Activated naive CD4-positive, alpha-beta T cell treated with anti-CD3 and anti-CD28 coated beads, Interleukin-2, amount 10 ng/mL, durations not matched to agents 7 days and 5 days (primary cell): ENCODE results near the gene MED27.
"Not testable (repeated sequence)": the region's sequence is repeated elsewhere in the genome, so short reads cannot be mapped to it uniquely, and the experiment has no call there.

Experiments used
- CTCF ChIA-PET: fragments of 350-600 bp; sonication (Branson Sonifier 250); formaldehyde crosslinking; loops from one replicate; lab custom pipeline; 2021; ENCODE audit warnings: antibody characterized with exemption; lab: Charles Lee
- DNase-seq: peaks from one replicate; pipeline ENCODE4 v3.0.0-alpha.2; 2020
- H3K27ac Mint-ChIP-seq: one replicate; pipeline ENCODE4 v1.8.0; 2021; ENCODE audit warnings: mild to moderate bottlenecking, moderate library complexity, mixed read lengths
- H3K27me3 Mint-ChIP-seq: one replicate; pipeline ENCODE4 v1.8.0; 2021; ENCODE audit warnings: mild to moderate bottlenecking, mixed read lengths
- H3K36me3 Mint-ChIP-seq: one replicate; pipeline ENCODE4 v1.8.0; 2021; ENCODE audit warnings: mixed read lengths
- H3K4me1 Mint-ChIP-seq: one replicate; pipeline ENCODE4 v1.8.0; 2021; ENCODE audit warnings: mixed read lengths
- H3K4me3 Mint-ChIP-seq: one replicate; pipeline ENCODE4 v1.8.0; 2021; ENCODE audit warnings: mild to moderate bottlenecking, moderate library complexity, mixed read lengths
- H3K9me3 Mint-ChIP-seq: one replicate; pipeline ENCODE4 v1.8.0; 2021; ENCODE audit warnings: mixed read lengths

MED27 gene

DNA sequence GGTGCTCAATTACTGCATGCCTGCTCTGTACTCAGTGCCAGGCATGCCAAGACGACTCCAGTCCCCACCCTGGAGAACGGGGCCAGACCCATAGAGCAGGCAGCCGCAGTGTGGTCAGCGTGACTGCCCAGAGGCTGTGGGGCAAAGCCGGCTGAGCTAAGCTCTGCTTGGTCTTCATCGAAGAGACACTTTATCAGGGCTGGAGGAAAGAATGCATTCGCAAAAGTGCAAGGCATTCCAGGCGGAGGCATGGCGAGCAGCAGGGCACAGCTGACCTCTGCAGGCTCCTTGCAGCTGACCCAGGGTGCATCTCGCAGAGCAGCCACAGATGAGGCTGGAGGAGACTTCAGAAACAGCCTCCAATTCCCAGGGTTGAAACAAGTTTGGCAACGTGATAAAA lies 13.6 kb downstream of the MED27 start:
- Mint-ChIP-seq H3K27ac (no peak overlapping the region), H3K36me3 (peaks cover 9% of the 10 kb centered on the region), H3K27me3 (no peaks in the 10 kb centered on the region), H3K9me3 (no peaks in the 10 kb centered on the region), H3K4me3 (no peak overlapping the region), H3K4me1 (peaks cover 7% of the 10 kb centered on the region)
- CTCF ChIA-PET = no interaction called here
- DNase-seq = no peak

DNA sequence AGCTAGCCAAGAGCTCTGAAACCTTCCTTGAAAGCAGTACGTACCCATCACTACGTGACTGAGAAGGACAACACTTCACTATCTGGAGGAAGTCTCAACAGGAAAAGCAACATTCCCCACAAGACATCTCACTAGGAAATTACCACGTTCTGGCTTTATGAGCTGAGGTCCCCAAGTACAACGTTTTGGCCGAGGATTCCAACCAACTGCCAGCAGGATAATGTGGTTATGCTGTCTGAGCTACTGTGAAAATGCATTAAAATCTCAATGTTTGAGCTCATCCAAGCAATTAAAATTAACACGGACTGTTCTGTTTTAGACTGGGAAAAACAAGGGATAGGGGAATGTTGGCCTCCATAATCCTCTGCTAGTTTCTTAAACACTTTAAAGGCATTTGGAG lies 16.4 kb downstream of the MED27 start:
- H3K27me3 Mint-ChIP-seq = no peaks in the 10 kb centered on the region

GRCh38 chr9:132062806-132063205 lies 16.9 kb downstream of the MED27 start:
- peaks cover 21% of the 10 kb centered on the region for H3K36me3 Mint-ChIP-seq
- no peak for DNase-seq
- H3K4me3 Mint-ChIP-seq = no peak overlapping the region
- H3K9me3 Mint-ChIP-seq = peaks cover 12% of the 10 kb centered on the region
- no peaks in the 10 kb centered on the region for H3K27me3 Mint-ChIP-seq
- CTCF ChIA-PET = no interaction called here
- H3K27ac Mint-ChIP-seq = no peak overlapping the region
- H3K4me1 Mint-ChIP-seq = no peaks in the 10 kb centered on the region

More for the DNA sequence above, 16.4 kb downstream of the MED27 start:
- Mint-ChIP-seq H3K9me3 (peaks cover 9% of the 10 kb centered on the region), H3K36me3 (peaks cover 18% of the 10 kb centered on the region), H3K27ac (no peak overlapping the region), H3K4me1 (peaks cover 1% of the 10 kb centered on the region), H3K4me3 (no peak overlapping the region)
- no peak for DNase-seq
- CTCF ChIA-PET = no interaction called here

GRCh38 chr9:132061526-132061925 lies 18.1 kb downstream of the MED27 start:
- Mint-ChIP-seq H3K9me3 (peaks cover 12% of the 10 kb centered on the region), H3K4me1 (no peaks in the 10 kb centered on the region), H3K4me3 (no peak overlapping the region), H3K27ac (no peak overlapping the region), H3K36me3 (peaks cover 21% of the 10 kb centered on the region), H3K27me3 (no peaks in the 10 kb centered on the region)
- CTCF ChIA-PET = interaction anchor here (1.1 kb wide), 2 partner anchors 9 to 207 kb away, joined by 3 read pairs; no protein-coding TSS in a partner anchor
- DNase-seq = no peak

DNA sequence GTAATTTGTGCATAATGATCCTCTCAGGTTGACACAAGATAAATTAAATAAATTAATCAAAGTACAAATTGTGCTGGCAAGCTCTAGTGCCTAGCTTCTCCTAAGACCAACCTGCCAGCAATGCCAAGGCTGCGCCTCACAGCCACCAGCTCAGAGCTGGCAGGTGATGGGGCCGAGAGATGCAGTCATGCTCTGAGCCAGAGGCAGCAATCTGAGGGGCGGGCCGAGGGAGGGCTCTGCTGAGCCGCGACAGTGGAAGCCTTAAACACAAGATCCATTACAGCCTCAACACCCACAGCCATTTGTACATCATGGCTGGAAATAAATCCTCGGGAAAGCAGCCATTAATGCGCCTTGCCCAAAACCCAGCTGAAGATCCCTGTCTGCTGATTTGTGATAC lies 20.3 kb downstream of the MED27 start:
- CTCF ChIA-PET = no interaction called here

GRCh38 chr9:132058226-132058625 lies 21.4 kb downstream of the MED27 start:
- peaks cover 20% of the 10 kb centered on the region for H3K36me3 Mint-ChIP-seq
- not testable (repeated sequence) for H3K4me3 Mint-ChIP-seq, DNase-seq, H3K27ac Mint-ChIP-seq, H3K27me3 Mint-ChIP-seq, H3K4me1 Mint-ChIP-seq
- CTCF ChIA-PET = interaction anchor here (0.6 kb wide), 1 partner anchor 78 kb away, joined by 3 read pairs; no protein-coding TSS in a partner anchor
- peaks cover 12% of the 10 kb centered on the region for H3K9me3 Mint-ChIP-seq

More for the DNA sequence above, 20.3 kb downstream of the MED27 start:
- Mint-ChIP-seq H3K4me1 (no peaks in the 10 kb centered on the region), H3K27ac (no peak overlapping the region), H3K9me3 (peaks cover 12% of the 10 kb centered on the region), H3K4me3 (no peak overlapping the region), H3K36me3 (peaks cover 20% of the 10 kb centered on the region), H3K27me3 (no peaks in the 10 kb centered on the region)
- DNase-seq = no peak

DNA sequence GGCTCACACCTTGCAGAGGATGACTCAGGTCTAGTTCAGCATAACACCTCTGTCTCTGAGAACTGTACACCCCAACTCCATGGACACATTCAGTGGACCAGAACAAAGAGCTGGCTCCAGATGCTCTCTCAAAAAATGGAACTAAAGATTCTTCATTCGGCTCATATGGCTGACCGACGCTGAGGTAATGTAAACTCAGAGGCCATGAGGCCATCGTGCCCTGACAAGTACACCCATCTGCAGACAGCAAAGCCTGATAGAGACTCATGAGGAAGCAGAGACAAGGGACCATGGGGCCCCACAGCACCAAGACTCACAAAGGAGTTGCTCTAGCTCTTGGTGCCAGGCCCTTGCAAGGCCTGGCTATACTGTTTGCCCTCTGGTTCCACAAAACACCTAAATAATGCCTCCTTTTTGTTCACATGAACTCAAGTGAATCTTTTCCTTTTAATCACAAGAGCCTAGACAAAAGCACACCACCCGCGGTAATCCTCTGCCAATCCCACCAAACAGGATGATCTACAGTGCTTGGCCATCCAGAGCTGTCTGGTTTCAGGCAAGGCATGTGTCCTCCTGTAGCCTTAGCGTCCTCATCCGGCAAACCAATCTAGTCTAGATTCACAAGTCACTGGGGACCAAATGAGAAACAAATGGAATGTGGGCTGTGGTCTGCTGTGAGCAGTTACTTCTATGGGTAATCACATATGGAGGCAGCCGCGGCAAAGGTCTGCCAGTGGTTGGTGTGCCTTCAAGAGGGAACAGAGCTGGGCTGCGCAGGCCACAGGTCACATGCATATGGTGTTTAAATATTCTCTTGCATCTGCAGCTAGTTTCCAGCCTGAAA lies 22.7 kb downstream of the MED27 start:
- Mint-ChIP-seq H3K4me1 (no peaks in the 10 kb centered on the region), H3K27me3 (no peaks in the 10 kb centered on the region), H3K9me3 (peaks cover 12% of the 10 kb centered on the region), H3K4me3 (no peak overlapping the region), H3K27ac (no peak overlapping the region), H3K36me3 (peaks cover 20% of the 10 kb centered on the region)
- CTCF ChIA-PET = no interaction called here
- DNase-seq = no peak

DNA sequence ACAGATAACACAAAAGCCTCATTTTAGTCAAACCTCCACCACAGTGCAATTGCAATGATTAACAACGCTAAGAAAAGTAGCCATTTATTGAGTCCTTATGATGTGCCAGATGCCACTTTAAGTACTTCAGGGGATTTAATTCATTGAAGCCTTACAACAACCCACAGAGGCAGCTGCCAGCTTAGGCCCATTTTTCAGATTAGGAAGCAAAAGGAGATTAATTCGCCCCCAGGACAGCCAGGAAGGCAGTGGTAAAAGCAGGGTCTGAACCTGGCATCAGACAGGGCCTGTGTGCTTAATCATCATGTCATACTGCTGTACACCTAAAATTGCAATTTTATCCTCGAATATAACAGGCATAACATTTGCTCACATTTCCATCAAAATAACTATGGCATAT lies 23.9 kb downstream of the MED27 start:
- Mint-ChIP-seq H3K9me3 (peaks cover 12% of the 10 kb centered on the region), H3K27ac (no peak overlapping the region), H3K27me3 (no peaks in the 10 kb centered on the region), H3K4me1 (no peaks in the 10 kb centered on the region), H3K4me3 (no peak overlapping the region), H3K36me3 (peaks cover 20% of the 10 kb centered on the region)
- DNase-seq = no peak
- CTCF ChIA-PET = no interaction called here

DNA sequence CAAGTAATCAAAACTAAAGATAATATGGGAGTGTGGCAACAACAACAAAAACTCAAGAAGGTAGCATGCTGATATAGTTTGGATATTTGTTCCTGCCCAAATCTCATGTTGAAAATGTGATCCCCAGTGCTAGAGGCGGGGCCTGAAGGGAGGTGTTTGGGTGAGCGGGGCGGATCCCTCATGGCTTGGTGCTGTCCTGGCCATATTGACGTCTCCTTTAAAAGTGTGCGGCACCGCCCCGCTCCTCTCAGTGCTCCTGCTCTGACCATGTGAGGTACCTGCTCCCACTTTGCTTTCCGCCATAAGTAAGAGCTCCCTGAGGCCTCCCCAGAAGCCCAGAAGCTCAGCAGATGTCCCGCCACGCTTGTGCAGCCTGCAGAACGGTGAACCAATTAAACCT lies 25.6 kb downstream of the MED27 start:
- Mint-ChIP-seq H3K4me1 (no peaks in the 10 kb centered on the region), H3K36me3 (peaks cover 12% of the 10 kb centered on the region), H3K27me3 (no peaks in the 10 kb centered on the region), H3K27ac (no peak overlapping the region), H3K9me3 (peaks cover 11% of the 10 kb centered on the region), H3K4me3 (no peak overlapping the region)
- CTCF ChIA-PET = no interaction called here
- no peak for DNase-seq

- DNase-seq = no peak
- H3K4me3 Mint-ChIP-seq = no peak overlapping the region
- no peaks in the 10 kb centered on the region for H3K27me3 Mint-ChIP-seq
- peaks cover 1% of the 10 kb centered on the region for H3K36me3 Mint-ChIP-seq
- CTCF ChIA-PET = no interaction called here
- no peaks in the 10 kb centered on the region for H3K9me3 Mint-ChIP-seq
- no peaks in the 10 kb centered on the region for H3K4me1 Mint-ChIP-seq
- no peak overlapping the region for H3K27ac Mint-ChIP-seq
Measured at GRCh38 chr9:132049900-132050299, 29.8 kb downstream of the MED27 start.

- H3K27me3 Mint-ChIP-seq = no peaks in the 10 kb centered on the region
- no peak overlapping the region for H3K4me3 Mint-ChIP-seq
- no peaks in the 10 kb centered on the region for H3K9me3 Mint-ChIP-seq
- H3K27ac Mint-ChIP-seq = no peak overlapping the region
- CTCF ChIA-PET = no interaction called here
- DNase-seq = no peak
- H3K36me3 Mint-ChIP-seq = peaks cover 1% of the 10 kb centered on the region
- no peaks in the 10 kb centered on the region for H3K4me1 Mint-ChIP-seq
Measured at GRCh38 chr9:132049323-132049882, 30.3 kb downstream of the MED27 start.

- Mint-ChIP-seq H3K36me3 (peaks cover 1% of the 10 kb centered on the region), H3K27ac (no peak overlapping the region), H3K9me3 (no peaks in the 10 kb centered on the region), H3K4me1 (no peaks in the 10 kb centered on the region), H3K4me3 (no peak overlapping the region), H3K27me3 (no peaks in the 10 kb centered on the region)
- CTCF ChIA-PET = no interaction called here
- no peak for DNase-seq
Measured at GRCh38 chr9:132048201-132048600, 31.5 kb downstream of the MED27 start.

DNA sequence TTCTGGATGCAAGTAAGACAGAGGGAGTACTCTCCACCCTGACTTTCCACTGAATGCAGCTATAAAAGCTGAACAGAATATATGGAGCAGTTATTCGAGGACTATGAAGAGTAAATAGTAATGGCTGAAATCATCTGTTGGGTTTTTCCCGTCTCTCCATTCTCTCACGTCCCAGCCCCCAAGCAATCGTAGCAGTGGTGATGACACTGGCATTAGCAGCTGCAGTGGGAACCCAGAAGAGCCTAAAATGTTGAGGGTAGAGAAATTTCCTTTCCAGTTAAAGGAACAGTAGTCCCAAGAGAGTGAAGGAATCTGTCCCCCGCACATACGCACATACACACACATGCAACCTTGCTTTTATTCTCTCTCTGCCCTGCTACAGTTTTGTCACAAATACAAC lies 33.2 kb downstream of the MED27 start:
- H3K27ac Mint-ChIP-seq = no peak overlapping the region
- no peaks in the 10 kb centered on the region for H3K9me3 Mint-ChIP-seq
- no peaks in the 10 kb centered on the region for H3K4me1 Mint-ChIP-seq
- H3K4me3 Mint-ChIP-seq = no peak overlapping the region
- no peak for DNase-seq
- no peaks in the 10 kb centered on the region for H3K27me3 Mint-ChIP-seq
- CTCF ChIA-PET = no interaction called here
- H3K36me3 Mint-ChIP-seq = peaks cover 1% of the 10 kb centered on the region

GRCh38 chr9:132044176-132044875 lies 35.3 kb downstream of the MED27 start:
- no peaks in the 10 kb centered on the region for H3K4me1 Mint-ChIP-seq
- peaks cover 1% of the 10 kb centered on the region for H3K36me3 Mint-ChIP-seq
- CTCF ChIA-PET = interaction anchor here (0.7 kb wide), 1 partner anchor 155 kb away, joined by 3 read pairs; no protein-coding TSS in a partner anchor
- H3K27ac Mint-ChIP-seq = no peak overlapping the region
- no peak for DNase-seq
- no peaks in the 10 kb centered on the region for H3K9me3 Mint-ChIP-seq
- H3K27me3 Mint-ChIP-seq = no peaks in the 10 kb centered on the region
- no peak overlapping the region for H3K4me3 Mint-ChIP-seq
